ENCODE results near the gene SLC5A10.
"Not testable (repeated sequence)": the region's sequence is repeated elsewhere in the genome, so short reads cannot be mapped to it uniquely, and the experiment has no call there.

DNA sequence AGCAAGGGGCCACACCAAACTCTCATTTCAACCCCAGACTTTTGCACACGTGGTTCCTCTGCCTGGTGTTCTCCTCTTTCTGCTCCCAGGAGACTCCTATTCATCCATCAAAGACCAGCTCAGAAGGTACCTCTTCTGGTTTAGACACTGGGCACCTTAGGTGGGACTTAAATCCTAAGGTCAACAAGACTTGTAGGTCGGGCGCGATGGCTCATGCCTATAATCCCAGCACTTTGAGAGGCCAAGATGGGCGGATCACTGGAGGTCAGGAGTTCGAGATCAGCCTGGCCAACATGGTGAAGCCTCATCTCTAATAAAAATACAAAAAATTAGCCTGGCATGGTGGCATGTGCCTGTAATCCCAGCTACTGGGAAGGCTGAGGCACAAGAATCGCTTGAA lies 95.5 kb downstream of the SLC5A10 start:
- TF ChIP-seq, protein P1, sequence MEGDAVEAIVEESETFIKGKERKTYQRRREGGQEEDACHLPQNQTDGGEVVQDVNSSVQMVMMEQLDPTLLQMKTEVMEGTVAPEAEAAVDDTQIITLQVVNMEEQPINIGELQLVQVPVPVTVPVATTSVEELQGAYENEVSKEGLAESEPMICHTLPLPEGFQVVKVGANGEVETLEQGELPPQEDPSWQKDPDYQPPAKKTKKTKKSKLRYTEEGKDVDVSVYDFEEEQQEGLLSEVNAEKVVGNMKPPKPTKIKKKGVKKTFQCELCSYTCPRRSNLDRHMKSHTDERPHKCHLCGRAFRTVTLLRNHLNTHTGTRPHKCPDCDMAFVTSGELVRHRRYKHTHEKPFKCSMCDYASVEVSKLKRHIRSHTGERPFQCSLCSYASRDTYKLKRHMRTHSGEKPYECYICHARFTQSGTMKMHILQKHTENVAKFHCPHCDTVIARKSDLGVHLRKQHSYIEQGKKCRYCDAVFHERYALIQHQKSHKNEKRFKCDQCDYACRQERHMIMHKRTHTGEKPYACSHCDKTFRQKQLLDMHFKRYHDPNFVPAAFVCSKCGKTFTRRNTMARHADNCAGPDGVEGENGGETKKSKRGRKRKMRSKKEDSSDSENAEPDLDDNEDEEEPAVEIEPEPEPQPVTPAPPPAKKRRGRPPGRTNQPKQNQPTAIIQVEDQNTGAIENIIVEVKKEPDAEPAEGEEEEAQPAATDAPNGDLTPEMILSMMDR (IDR thresholded peaks at IDR 0.05 in 8 of 11, conservative IDR thresholded peaks at IDR 0.05 in 3 of 11) = not testable (repeated sequence)
- TF ChIP-seq POLR2A (IDR thresholded peaks at IDR 0.05) = not testable (repeated sequence)
